PC-3 (cell line): ENCODE measurements around the gene RASGRP3. TPM values are rescaled to one million over a fixed set of nuclear protein-coding genes. Genes with fewer than 3 reads are reported as not detected.
A peak's percentile ranks its signal among the peaks of the same experiment; 100 is the strongest.

Experiments used
- ATAC-seq: fragments of 200-7000 bp; cut with Tn5 transposase; 2 replicates; pipeline ENCODE4 v1.9.1; 2020; ENCODE audit warnings: mild to moderate bottlenecking, moderate library complexity
- BruUV-seq: library from RNA; stranded (reverse); fragments of 400-500 nt; replicated peaks from 2 replicates; lab custom pipeline; 2021; lab: Mats Ljungman, UMichigan
- CTCF ChIA-PET: fragments of 300-600 bp; sonication (Branson Sonifier 250); formaldehyde crosslinking; loops from one replicate; lab custom pipeline; 2022; ENCODE audit warnings: antibody characterized with exemption; lab: Charles Lee
- POLR2A ChIA-PET: fragments of 300-600 bp; sonication (Branson Sonifier 250); formaldehyde crosslinking; loops from one replicate; lab custom pipeline; 2022; ENCODE audit warnings: antibody characterized with exemption; ENCODE audit not compliant: unreplicated experiment; lab: Charles Lee
- DNase-seq: peaks from one replicate; pipeline ENCODE4 v3.0.0-alpha.2; 2015
- H2AFZ ChIP-seq: fragments of 300-600 bp; sonication (generic); 2 replicates; pipeline ENCODE4 v1.6.0; 2016; ENCODE audit warnings: antibody characterized with exemption, low read length
- H3F3A ChIP-seq: fragments of 300-600 bp; sonication (generic); one replicate; pipeline ENCODE4 v1.6.0; 2017; ENCODE audit warnings: antibody characterized with exemption, low read length, control low read depth, mild to moderate bottlenecking; ENCODE audit not compliant: unreplicated experiment
- H3K27ac ChIP-seq: fragments of 300-600 bp; sonication (generic); 2 replicates; pipeline ENCODE4 v1.5.1; 2016; ENCODE audit warnings: mild to moderate bottlenecking, low read length
- H3K27me3 ChIP-seq: fragments of 300-600 bp; sonication (generic); 2 replicates; pipeline ENCODE4 v1.6.1; 2016; ENCODE audit warnings: low read length, mixed read lengths
- H3K36me3 ChIP-seq: fragments of 300-600 bp; sonication (generic); 2 replicates; pipeline ENCODE4 v1.6.1; 2016; ENCODE audit warnings: low read depth, mixed run types, low read length, mixed read lengths
- H3K4me1 ChIP-seq: fragments of 300-600 bp; sonication (generic); 2 replicates; pipeline ENCODE4 v1.5.1; 2016; ENCODE audit warnings: low read length; ENCODE audit not compliant: insufficient read depth
- H3K4me2 ChIP-seq: fragments of 300-600 bp; sonication (generic); 2 replicates; pipeline ENCODE4 v1.6.0; 2016; ENCODE audit warnings: low read length
- H3K4me3 ChIP-seq: fragments of 300-600 bp; sonication (generic); 2 replicates; pipeline ENCODE4 v1.5.1; 2016; ENCODE audit warnings: mild to moderate bottlenecking, low read length, mixed read lengths
- H3K79me2 ChIP-seq: fragments of 300-600 bp; sonication (generic); 2 replicates; pipeline ENCODE4 v1.6.1; 2017; ENCODE audit warnings: low read length, mixed read lengths
- H3K9ac ChIP-seq: fragments of 300-600 bp; sonication (generic); 2 replicates; pipeline ENCODE4 v1.6.0; 2016; ENCODE audit warnings: mild to moderate bottlenecking, low read length
- H3K9me2 ChIP-seq: fragments of 300-600 bp; sonication (generic); replicated peaks from 2 replicates; pipeline ENCODE4 v1.6.1; 2016; ENCODE audit warnings: mixed run types, low read length, mixed read lengths
- H3K9me3 ChIP-seq: fragments of 300-600 bp; sonication (generic); 2 replicates; pipeline ENCODE4 v1.6.1; 2016; ENCODE audit warnings: low read length, mixed read lengths
- H4K20me1 ChIP-seq: fragments of 300-600 bp; sonication (generic); 2 replicates; pipeline ENCODE4 v1.6.1; 2016; ENCODE audit warnings: low read length, mixed read lengths
- CTCF ChIP-seq: fragments of 300-600 bp; sonication (generic); conservative IDR thresholded peaks from 2 replicates; pipeline ENCODE4 v1.5.1; 2017; ENCODE audit warnings: antibody characterized with exemption, low read depth, mild to moderate bottlenecking, low read length
- EZH2 ChIP-seq: fragments of 300-600 bp; sonication (generic); IDR thresholded peaks from one replicate; pipeline ENCODE4 v1.6.1; 2017; ENCODE audit warnings: antibody characterized with exemption, mild to moderate bottlenecking, low read length; ENCODE audit not compliant: unreplicated experiment
- EZH2phosphoT487 ChIP-seq: fragments of 300-600 bp; sonication (generic); IDR thresholded peaks from 2 replicates; pipeline ENCODE4 v1.6.1; 2018; ENCODE audit warnings: mild to moderate bottlenecking, antibody characterized with exemption, low read length, borderline replicate concordance
- intact Hi-C: fragments of 100-400 bp; cut with micrococcal nuclease; formaldehyde crosslinking; loops from 2 replicates; pipeline ENCODE4 v1.9.0; 2023
- total RNA-seq: library from RNA; depleted of rRNA; stranded (reverse); fragments of >200 nt; gene quantifications from 2 replicates; pipeline ENCODE4 v1.2.3, GENCODE V29; 2014

RASGRP3 gene
- total RNA-seq, 1 experiment from 2014 or later, result 0.15 TPM

- CTCF ChIA-PET, result interaction anchor here (0.7 kb wide), 1 partner anchor 39 kb away, joined by 8 read pairs; no protein-coding TSS in a partner anchor
- BruUV-seq, result no TSS peak
- H3K27ac ChIP-seq, result peak overlapping the region; percentile 53; the same call in 1 of the 2 replicates
Measured at GRCh38 chr2:33476793-33477190, 343 bp downstream of the RASGRP3 start.

GRCh38 chr2:33477473-33478468, 1.3 kb downstream of the RASGRP3 start:
- Histone ChIP-seq H3K9ac (no peak overlapping the region), H3F3A (no peaks in the 10 kb centered on the region), H3K27ac (no peak overlapping the region), H2AFZ (no peak overlapping the region), H3K4me1 (peaks cover 10% of the 10 kb centered on the region; the same call in 1 of the 2 replicates), H3K9me2 (no peaks in the 10 kb centered on the region), H3K9me3 (no peaks in the 10 kb centered on the region), H3K4me2 (0 out of 2 replicates have a peak overlapping the region, but pooled peaks have one; percentile 94), H3K4me3 (no peak overlapping the region), H3K36me3 (no peaks in the 10 kb centered on the region), H3K27me3 (no peaks in the 10 kb centered on the region), H4K20me1 (no peaks in the 10 kb centered on the region), H3K79me2 (no peaks in the 10 kb centered on the region)
- POLR2A ChIA-PET, result no interaction called here
- ATAC-seq (no peak), DNase-seq (no peak)
- BruUV-seq, result no TSS peak
- CTCF ChIA-PET, result interaction anchor here (0.6 kb wide), 1 partner anchor 82 kb away, joined by 5 read pairs; no protein-coding TSS in a partner anchor
- intact Hi-C loops, result loop anchor here (2.0 kb wide), 2 partner anchors 41 to 105 kb away; no protein-coding TSS in a partner anchor
- TF ChIP-seq CTCF, result no peak
- no peak for TF ChIP-seq EZH2phosphoT487
- no peak for TF ChIP-seq EZH2

More at GRCh38 chr2:33476793-33477190, 343 bp downstream of the RASGRP3 start:
- peaks cover 10% of the 10 kb centered on the region; the same call in 1 of the 2 replicates for H3K4me1 ChIP-seq
- peak overlapping the region; percentile 94 for H3K4me2 ChIP-seq
- POLR2A ChIA-PET, result no interaction called here
- ATAC-seq, result no peak
- intact Hi-C loops, result loop anchor here (1.0 to 2.0 kb wide), 3 partner anchors 19 to 106 kb away; no protein-coding TSS in a partner anchor
- peak overlapping the region; percentile 97 for H2AFZ ChIP-seq
- H3K9me2 ChIP-seq, result no peaks in the 10 kb centered on the region
- no peak for DNase-seq
- H3F3A ChIP-seq, result no peaks in the 10 kb centered on the region
- peak overlapping the region; percentile 63; the same call in 1 of the 2 replicates for H3K9ac ChIP-seq
- no peaks in the 10 kb centered on the region for H4K20me1 ChIP-seq
- TF ChIP-seq CTCF (no peak), EZH2 (no peak), EZH2phosphoT487 (no peak)
- H3K27me3 ChIP-seq, result no peaks in the 10 kb centered on the region
- no peaks in the 10 kb centered on the region for H3K36me3 ChIP-seq
- H3K79me2 ChIP-seq, result no peaks in the 10 kb centered on the region
- no peaks in the 10 kb centered on the region for H3K9me3 ChIP-seq
- peak overlapping the region; percentile 84 for H3K4me3 ChIP-seq
